Measurements from ENCODE around the gene VAT1L. TPM values are rescaled to one million over a fixed set of nuclear protein-coding genes. Genes with fewer than 3 reads are reported as not detected.
"Not testable (repeated sequence)": the region's sequence is repeated elsewhere in the genome, so short reads cannot be mapped to it uniquely, and the experiment has no call there.

Gene VAT1L
- total RNA-seq, 1 donor, result under 0.01 TPM

GRCh38 chr16:77989846-77990245 lies 201.5 kb downstream of the VAT1L start:
- H2AFZ ChIP-seq (ENCODE audit: low read length), result no peak overlapping the region
- TF ChIP-seq CTCF (IDR thresholded peaks at IDR 0.05; ENCODE audit: extremely low read depth, low read depth, low read length), result no peak
- H3K4me1 ChIP-seq (ENCODE audit: insufficient read depth, low read length), result no peaks in the 10 kb centered on the region

GRCh38 chr16:77991701-77992100 lies 203.3 kb downstream of the VAT1L start:
- Histone ChIP-seq H3K4me1 (ENCODE audit: insufficient read depth, low read length) (no peaks in the 10 kb centered on the region), H3K79me2 (ENCODE audit: insufficient read depth, low read length) (no peaks in the 10 kb centered on the region), H3K27me3 (ENCODE audit: insufficient read depth, low read length) (no peaks in the 10 kb centered on the region), H4K20me1 (ENCODE audit: insufficient read depth, low read length) (no peaks in the 10 kb centered on the region), H3K27ac (ENCODE audit: low read depth, low read length) (no peak overlapping the region), H3K9me3 (ENCODE audit: low read depth, low read length) (no peaks in the 10 kb centered on the region), H3K4me2 (ENCODE audit: insufficient read depth, low read length) (no peak overlapping the region), H3K36me3 (ENCODE audit: insufficient read depth, low read length) (no peaks in the 10 kb centered on the region), H2AFZ (ENCODE audit: low read length) (no peak overlapping the region), H3K4me3 (ENCODE audit: insufficient read depth, low read length) (no peak overlapping the region)
- no peak for TF ChIP-seq CTCF (IDR thresholded peaks at IDR 0.05; ENCODE audit: extremely low read depth, low read depth, low read length)
- DNase-seq (ENCODE audit: insufficient read length, low spot score, missing footprints), result no peak

More at GRCh38 chr16:77989846-77990245, 201.5 kb downstream of the VAT1L start:
- no peaks in the 10 kb centered on the region for H4K20me1 ChIP-seq (ENCODE audit: insufficient read depth, low read length)
- no peak overlapping the region for H3K4me2 ChIP-seq (ENCODE audit: insufficient read depth, low read length)
- H3K79me2 ChIP-seq (ENCODE audit: insufficient read depth, low read length), result no peaks in the 10 kb centered on the region
- no peaks in the 10 kb centered on the region for H3K36me3 ChIP-seq (ENCODE audit: insufficient read depth, low read length)
- no peak overlapping the region for H3K27ac ChIP-seq (ENCODE audit: low read depth, low read length)
- H3K27me3 ChIP-seq (ENCODE audit: insufficient read depth, low read length), result no peaks in the 10 kb centered on the region
- H3K4me3 ChIP-seq (ENCODE audit: insufficient read depth, low read length), result no peak overlapping the region
- no peaks in the 10 kb centered on the region for H3K9me3 ChIP-seq (ENCODE audit: low read depth, low read length)
- DNase-seq (ENCODE audit: insufficient read length, low spot score, missing footprints), result no peak

DNA sequence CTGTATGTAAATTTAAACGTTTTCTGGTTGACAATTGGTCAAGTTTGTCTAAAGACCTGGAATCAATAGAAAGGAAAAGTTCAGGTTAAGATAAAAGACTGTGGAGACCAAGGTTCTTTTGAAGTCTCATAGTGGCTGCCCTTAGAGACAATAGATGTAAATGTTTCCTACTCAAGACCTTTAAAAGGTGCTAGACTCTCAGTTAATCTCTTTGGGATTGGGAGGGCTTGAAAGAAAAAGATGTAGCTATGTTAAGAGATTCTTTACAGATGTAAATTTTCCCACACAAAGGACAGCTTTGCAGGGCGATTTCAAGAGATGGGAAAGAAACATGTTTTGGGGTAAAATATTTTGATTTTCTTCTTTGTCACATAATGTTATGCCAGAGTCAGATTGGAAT lies 204.0 kb downstream of the VAT1L start:
- not testable (repeated sequence) for H3K9me3 ChIP-seq (ENCODE audit: low read depth, low read length); H3K36me3 ChIP-seq (ENCODE audit: insufficient read depth, low read length); H3K27me3 ChIP-seq (ENCODE audit: insufficient read depth, low read length); H4K20me1 ChIP-seq (ENCODE audit: insufficient read depth, low read length); H3K4me2 ChIP-seq (ENCODE audit: insufficient read depth, low read length); DNase-seq (ENCODE audit: insufficient read length, low spot score, missing footprints); H3K4me1 ChIP-seq (ENCODE audit: insufficient read depth, low read length); H3K27ac ChIP-seq (ENCODE audit: low read depth, low read length); H3K79me2 ChIP-seq (ENCODE audit: insufficient read depth, low read length); H2AFZ ChIP-seq (ENCODE audit: low read length); H3K4me3 ChIP-seq (ENCODE audit: insufficient read depth, low read length)

DNA sequence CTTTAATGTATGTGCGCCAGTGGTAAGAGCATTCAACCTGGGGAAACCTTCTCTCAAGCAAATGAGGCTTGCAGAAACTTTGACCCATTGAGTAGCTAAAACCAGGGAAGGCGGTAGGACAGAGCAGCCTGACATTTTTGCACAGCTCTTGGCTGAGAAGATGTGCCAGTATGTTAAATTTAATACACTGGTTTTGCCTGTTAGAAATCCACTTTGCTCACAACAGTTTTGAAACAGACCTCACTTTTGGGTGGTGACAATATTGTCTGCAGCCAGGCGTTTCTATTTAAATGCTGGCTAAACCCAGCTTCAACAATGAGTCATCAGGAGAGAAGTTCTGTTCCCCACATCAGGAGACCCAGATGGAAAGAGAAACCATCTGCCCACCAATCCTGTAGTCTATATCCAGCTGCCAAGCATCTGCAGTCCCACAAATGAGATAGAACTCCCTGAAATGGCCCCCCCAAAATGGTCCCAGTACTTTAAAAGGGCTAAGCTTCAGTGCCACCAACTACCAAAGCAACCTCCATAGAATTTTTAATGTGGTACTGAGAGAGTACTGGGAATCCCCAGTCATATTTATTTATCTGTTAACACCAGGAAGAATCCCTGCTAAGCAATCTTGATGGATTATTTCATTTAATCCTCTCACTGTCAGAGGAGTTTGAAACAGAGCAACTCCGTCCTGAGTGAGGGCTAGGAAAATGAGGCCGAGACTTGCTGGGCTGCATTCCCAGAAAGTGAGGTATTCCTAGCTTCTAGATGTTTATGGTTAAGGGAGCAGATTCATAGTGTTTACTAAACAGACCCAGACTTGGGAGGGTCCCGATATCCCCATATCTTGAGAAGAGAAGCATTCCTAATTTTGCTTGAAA lies 205.0 kb downstream of the VAT1L start:
- DNase-seq (ENCODE audit: insufficient read length, low spot score, missing footprints), result no peak
- no peaks in the 10 kb centered on the region for H3K9me3 ChIP-seq (ENCODE audit: low read depth, low read length)
- H3K4me2 ChIP-seq (ENCODE audit: insufficient read depth, low read length), result no peak overlapping the region
- H3K4me3 ChIP-seq (ENCODE audit: insufficient read depth, low read length), result no peak overlapping the region
- no peaks in the 10 kb centered on the region for H3K4me1 ChIP-seq (ENCODE audit: insufficient read depth, low read length)
- H3K79me2 ChIP-seq (ENCODE audit: insufficient read depth, low read length), result no peaks in the 10 kb centered on the region
- H3K27ac ChIP-seq (ENCODE audit: low read depth, low read length), result no peak overlapping the region
- H4K20me1 ChIP-seq (ENCODE audit: insufficient read depth, low read length), result no peaks in the 10 kb centered on the region
- H3K36me3 ChIP-seq (ENCODE audit: insufficient read depth, low read length), result no peaks in the 10 kb centered on the region
- H3K27me3 ChIP-seq (ENCODE audit: insufficient read depth, low read length), result no peaks in the 10 kb centered on the region
- H2AFZ ChIP-seq (ENCODE audit: low read length), result no peak overlapping the region
- no peak for TF ChIP-seq CTCF (IDR thresholded peaks at IDR 0.05; ENCODE audit: extremely low read depth, low read depth, low read length)
